Subcutaneous adipose tissue (tissue), 4 donors: ENCODE measurements around the gene TCAF1. TPM values are rescaled to one million over a fixed set of nuclear protein-coding genes. Genes with fewer than 3 reads are reported as not detected.

Experiments
- total RNA-seq, 4 donors: library from RNA; depleted of rRNA; stranded (reverse); fragments of >200 nt; gene quantifications; one replicate each; pipeline ENCODE4 v1.1.0, GENCODE V29; 2016
- TF ChIP-seq, protein P1 (sequence below): fragments of 450-650 bp; IDR thresholded peaks from one replicate; pipeline ENCODE4 v1.5.1; 2016; ENCODE audit warnings: low read depth, mild to moderate bottlenecking, control low read depth, antibody characterized with exemption, moderate library complexity

TCAF1 gene
- total RNA-seq, 4 donors from 2014 or later = 30.0 to 59.5 (median 39.5) TPM

- TF ChIP-seq, protein P1, sequence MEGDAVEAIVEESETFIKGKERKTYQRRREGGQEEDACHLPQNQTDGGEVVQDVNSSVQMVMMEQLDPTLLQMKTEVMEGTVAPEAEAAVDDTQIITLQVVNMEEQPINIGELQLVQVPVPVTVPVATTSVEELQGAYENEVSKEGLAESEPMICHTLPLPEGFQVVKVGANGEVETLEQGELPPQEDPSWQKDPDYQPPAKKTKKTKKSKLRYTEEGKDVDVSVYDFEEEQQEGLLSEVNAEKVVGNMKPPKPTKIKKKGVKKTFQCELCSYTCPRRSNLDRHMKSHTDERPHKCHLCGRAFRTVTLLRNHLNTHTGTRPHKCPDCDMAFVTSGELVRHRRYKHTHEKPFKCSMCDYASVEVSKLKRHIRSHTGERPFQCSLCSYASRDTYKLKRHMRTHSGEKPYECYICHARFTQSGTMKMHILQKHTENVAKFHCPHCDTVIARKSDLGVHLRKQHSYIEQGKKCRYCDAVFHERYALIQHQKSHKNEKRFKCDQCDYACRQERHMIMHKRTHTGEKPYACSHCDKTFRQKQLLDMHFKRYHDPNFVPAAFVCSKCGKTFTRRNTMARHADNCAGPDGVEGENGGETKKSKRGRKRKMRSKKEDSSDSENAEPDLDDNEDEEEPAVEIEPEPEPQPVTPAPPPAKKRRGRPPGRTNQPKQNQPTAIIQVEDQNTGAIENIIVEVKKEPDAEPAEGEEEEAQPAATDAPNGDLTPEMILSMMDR = no peak
Observed at GRCh38 chr7:143889068-143889467, 12.9 kb downstream of the TCAF1 start.

DNA sequence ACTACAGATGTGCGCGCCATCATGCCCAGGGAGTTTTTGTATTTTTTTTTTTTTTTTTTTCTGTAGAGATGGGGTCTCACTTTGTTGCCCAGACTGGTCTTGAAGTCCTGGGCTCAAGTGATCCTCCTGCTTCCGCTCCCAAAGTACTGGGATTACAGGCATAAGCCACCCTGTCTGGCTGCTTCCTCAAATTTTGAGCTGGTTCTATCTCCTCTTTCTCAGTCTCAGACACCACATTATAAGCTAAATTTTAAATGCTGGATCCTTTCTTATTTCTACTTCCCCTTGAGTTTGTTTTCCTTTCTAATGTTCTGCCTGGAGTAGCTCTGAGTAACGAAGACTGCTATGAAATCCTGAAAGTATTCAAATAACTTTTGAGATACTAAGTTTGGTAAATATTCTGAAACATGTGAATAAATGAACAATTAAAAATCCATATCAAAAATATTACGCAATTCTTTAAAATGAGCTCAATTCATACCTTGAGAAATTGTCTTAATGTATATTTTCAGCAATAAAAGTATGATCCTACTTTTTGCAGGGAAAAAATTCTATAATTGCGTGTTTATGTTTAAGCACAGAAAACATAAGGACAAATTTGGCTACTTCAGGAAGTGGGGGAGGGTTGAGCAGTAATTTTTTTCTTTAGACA lies 15.0 kb downstream of the TCAF1 start:
- TF ChIP-seq, protein P1 = no peak

DNA sequence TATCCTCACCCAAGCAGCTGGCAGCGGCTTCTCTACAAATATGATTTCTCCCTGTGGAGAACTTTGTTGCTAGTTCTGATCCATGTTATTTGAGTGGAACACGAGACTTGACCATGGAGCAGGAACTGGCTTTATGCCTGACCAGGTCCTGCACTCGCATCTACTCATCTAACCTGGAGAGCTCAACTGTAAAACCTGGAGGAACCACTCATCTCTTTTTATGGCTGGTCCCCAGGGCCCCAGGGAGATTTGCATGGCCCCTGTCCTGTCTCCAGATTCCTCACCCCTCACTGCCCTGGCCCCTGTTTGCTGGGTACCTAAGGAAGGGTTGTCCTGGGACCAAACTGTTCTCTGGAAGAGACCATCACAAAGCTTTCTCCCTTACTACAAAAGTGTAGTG lies 16.0 kb downstream of the TCAF1 start:
- TF ChIP-seq, protein P1 = no peak

DNA sequence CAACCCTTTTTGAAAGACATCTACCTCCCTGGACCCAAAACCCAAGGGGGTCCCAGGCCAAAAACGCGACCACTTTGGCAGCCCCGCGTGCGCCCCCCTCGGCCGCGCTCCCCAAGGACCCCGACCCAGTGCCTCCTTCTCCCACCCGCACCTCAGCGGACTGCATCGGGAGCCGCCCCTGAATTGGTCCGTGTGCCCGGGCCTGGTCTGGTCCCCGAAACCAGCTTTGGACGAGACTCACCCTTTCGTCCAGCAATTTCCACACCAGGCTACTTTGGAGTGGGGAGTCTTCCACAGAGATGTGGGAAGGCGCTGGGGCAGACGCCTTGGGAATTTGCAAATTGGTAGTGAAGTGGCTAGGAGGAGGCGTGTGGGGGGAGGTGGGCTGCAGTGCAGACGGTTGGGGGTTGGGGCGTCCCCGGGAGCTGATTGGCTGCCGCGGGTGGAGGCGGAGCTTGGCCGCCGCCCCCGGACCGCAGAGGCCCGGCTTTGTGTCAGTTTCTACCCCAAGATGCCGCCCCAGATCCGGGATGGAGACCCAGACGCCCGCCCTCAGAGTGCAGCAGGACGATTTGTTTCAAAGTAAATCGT lies 16.9 kb downstream of the TCAF1 start:
- TF ChIP-seq, protein P1 = no peak

DNA sequence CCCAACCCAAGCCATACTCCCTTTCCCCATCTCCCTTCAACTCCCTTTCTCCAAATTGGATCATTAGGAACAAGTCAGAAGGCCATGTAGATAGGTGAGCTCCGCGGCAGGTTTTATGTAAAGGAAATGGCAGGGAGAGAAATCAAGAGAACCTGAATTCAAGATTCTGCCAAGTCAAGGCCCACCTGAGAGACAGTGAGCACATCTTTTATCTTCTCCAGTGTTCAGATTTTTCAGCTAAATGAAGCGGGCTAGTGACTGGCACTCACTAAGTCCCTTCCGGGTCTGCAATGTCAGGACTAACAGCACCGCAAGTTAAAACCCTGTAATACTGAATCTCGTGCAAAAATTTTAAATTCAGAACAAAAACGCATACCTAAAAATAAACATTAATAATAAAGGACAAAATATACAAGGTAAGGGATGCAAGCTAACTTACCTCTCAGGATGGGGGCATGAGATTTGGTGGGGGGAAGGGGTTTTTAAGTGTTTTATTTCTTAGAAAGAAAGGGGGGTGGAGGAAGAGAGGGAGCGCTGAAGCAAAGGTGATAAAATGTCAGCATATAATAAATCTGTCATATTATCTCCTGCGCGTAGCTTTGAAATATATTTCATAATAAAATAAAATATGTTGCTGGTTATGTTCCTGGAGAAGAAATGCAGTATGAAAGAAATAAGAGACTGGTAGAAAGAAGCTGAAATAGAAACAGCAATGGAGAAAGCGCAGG lies 17.6 kb downstream of the TCAF1 start:
- TF ChIP-seq, protein P1 = no peak

GRCh38 chr7:143882604-143883078 lies 19.3 kb downstream of the TCAF1 start:
- TF ChIP-seq, protein P1 = no peak

- TF ChIP-seq, protein P1 = no peak
Observed at GRCh38 chr7:143882020-143882603, 19.9 kb downstream of the TCAF1 start.
